GM19193 (cell line): ENCODE measurements around the gene LDHD.

Source experiments
- POLR2A ChIP-seq: IDR thresholded peaks from 4 replicates; pipeline ENCODE4 v1.6.1; 2011; ENCODE audit not compliant: insufficient read depth, insufficient read length; ENCODE audit errors: extremely low read depth

The LDHD gene

DNA sequence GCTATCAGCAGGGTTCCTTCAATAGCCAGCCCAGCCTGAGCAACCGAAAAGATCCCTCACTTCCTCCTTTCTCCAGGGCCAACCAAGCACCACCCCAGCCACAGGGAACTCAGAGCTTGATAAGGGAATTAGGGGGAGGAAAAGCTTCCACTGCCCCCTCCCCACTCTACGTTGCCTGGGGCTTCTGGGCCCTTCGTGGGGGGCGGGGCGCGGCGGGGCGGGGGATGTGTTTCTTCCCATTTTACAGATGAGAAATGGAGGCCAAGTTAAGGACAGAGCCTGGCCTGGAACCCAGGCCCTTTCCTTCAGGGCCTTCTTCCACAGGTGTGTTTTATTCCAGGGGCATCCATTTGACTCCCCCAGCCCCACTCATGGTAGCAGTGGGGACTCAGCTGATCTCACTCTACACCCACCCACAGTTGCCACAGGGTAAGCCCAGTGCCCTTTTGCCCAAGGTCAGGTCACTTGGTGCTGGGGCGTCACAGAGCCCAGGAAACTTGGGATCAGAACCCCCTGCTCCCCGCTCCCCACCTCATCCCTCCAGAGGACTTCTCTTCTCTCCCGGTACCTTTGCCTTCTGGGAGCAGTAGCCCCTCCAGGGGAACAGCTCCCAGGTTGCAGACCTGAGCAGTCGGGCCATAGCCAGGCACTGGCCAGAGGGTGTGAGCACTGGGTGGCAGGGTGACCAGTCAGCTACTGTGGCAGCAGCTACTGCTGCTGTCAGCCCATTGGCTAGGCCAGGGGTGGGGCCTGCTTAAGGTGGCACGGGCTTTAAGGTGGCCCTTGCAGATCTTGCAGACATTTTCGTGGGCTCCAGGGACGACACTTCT is at the start of gene LDHD:
TSS of gene LDHD (minus strand) at position 700 of the 830 bp plus-strand sequence. CDS start at position 640, 60 bp downstream.
- TF ChIP-seq POLR2A: no peak

DNA sequence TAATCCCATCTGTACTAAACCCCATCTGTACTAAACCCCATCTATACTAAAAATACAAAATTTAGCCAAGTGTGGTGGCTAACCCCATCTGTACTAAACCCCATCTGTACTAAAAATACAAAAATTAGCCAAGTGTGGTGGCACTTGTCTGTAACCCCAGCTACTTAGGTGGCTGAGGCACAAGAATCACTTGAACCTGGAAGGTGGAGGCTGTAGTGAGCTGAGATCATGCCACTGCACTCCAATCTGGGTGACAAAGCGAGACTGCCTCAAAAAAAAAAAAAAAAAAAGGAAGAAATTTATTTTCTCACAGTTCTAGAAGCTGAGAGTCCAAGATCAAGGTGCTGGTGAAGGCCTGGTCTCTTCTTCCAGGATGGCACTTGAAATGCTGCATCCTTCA is 43.8 kb upstream of the LDHD start:
- TF ChIP-seq POLR2A: no peak

DNA sequence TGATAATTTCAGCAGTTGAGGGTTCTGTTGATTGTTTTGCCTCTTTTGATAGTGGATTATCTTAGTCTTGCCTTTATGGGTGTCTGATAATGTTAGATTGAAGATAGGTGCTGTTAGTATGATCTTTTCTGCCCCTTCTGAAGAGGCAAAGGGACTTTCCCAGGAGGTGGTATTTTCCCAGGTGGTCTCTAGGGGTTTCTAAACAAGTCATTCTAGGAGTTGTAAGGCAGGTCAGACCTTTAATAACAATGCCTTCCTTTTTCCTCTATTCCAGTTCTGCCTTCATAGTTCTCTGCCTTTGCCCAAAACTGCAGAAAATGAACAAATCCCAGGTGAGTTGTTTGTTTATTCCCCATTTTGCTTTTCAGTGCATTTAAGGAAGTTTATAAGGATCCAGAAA is 36.1 kb upstream of the LDHD start:
- TF ChIP-seq POLR2A: no peak

DNA sequence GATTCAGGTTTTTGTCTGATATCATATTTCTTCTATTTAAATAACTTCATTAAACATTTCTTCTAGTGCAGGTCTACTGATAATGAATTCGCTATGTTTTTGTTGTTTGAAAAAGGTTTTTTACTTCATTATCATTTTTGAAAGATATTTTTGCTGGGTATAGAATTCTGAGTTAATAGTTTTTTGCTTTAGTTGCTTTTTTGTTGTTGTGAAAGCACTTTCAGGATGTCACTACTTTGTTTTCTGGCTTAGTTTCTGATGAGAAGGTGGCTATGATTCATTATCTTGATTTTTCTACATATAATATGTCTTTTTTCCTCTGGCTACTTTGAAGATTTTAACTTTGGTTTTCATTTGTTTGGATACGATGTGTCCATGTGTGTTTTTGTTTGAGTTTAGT is 35.2 kb upstream of the LDHD start:
- TF ChIP-seq POLR2A: no peak

DNA sequence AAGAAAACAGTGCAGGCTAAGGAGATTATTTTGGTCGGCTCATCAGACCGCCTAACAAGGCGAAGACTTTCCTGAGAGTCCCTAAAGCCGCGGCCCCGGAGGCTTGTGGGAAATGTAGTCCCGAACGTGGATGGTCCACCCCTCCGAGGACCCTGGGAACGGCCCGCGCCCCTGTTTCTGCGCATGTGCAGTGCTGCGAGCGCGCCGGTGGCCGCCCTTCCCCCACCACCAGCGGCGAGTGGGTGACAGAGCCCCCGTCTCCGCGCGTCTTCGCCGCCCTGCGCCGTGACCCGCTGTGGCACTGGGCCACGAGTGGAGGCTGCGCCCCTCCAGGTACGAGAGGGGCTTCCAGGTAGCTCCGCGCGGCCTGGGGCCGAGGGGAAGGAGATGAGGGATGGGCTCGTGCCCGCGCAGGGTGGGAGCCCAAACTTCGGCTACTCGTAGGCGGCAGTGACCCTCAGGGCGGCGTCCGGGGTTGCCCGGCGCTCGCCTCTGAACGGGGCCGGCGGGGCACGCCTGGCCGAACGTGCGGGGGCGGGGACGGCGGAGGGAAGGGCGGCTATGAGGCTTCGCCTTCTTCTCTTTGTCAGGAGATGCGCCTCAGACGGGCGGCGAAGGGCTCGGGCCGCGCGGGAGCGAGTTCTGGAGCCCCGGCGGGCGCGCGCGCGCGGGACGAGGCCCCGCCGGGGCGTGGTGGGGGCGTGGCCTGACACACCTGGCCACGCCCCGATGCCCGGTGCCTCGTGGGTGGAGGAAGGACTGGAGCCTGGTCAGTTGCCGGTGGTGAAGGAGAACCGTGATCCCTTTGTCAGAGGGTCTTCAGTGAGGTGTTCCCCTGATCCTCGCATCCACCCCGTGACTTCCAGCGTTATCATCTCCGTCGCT is 32.0 kb upstream of the LDHD start, which contains the start of gene ZFP1:
TSS of gene ZFP1 (plus strand) at position 214 of the 885 bp plus-strand sequence. CDS start 4,428 bp downstream, outside the sequence.
- peak; percentile 72 for TF ChIP-seq POLR2A

DNA sequence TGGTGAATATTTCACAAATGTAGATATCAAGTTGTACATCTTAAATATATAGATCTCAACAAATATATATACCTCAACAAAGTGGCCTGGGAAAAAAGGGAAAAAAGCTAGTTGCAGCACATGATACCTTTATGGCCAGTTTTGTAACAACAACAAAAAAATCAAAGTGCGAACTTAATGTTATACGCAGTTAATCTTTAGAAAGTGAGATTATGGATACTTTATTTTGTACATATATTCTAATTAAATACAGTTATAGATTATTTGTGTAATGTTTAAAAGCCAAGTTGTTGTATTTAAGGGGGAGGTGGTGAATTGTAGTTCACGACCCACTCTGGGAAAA is 31.4 kb upstream of the LDHD start:
- TF ChIP-seq POLR2A: no peak

DNA sequence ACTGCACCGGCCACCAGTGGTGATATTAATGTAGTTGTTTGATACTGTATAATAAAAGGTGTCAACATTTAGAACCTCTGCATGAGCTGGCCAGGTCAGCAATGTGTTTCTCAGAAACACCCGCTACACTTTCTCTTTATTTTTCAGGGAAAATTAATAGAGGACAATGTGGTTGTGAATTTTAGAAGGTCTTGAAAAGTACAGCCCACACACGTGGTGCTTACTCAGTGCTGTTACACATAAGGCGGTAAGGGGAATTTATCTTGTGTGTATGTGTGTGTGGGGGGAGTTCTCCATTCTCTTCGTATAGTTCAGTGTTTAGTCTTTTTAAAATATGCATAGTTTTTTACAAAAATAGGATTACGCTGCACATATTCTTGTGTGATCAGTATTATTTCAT is 27.4 kb upstream of the LDHD start:
- no peak for TF ChIP-seq POLR2A

DNA sequence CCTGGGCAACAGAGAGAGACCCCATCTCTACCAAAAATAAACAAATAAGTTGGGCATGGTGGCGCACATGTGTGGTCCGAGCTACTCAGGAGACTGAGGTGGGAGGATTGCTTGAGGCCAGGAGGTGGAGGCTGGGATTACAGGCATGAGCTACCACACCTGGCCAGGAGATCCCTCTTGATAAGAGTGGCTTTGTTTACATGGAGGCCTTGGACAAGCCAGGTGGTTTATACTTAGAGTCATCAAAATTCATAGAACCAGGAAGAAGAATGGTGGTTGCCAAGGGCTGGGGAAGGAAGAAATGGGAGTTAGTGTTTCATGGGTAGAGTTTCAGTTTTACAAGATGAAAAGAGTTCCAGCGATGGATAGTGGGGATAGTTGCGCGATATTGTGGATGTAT is 22.9 kb upstream of the LDHD start:
- no peak for TF ChIP-seq POLR2A

DNA sequence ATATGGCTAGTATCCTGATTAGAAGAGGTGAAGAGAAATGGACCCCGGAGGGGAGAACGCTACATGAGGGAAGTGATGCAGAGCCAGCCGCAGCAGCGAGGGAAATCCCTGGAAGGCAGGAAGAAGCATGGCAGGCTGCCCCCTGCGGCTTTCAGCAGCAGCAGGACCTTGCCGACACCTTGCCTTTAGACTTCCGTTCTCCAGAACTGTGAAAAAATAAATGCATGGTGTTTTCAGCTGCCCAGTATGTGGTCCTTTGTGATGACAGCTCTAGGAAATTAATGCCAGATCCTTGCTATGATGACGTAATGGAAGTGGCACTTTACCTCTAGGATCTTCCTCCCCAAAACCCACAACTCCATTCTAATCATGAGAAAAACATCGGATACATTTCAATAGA is 22.1 kb upstream of the LDHD start:
- TF ChIP-seq POLR2A: no peak

DNA sequence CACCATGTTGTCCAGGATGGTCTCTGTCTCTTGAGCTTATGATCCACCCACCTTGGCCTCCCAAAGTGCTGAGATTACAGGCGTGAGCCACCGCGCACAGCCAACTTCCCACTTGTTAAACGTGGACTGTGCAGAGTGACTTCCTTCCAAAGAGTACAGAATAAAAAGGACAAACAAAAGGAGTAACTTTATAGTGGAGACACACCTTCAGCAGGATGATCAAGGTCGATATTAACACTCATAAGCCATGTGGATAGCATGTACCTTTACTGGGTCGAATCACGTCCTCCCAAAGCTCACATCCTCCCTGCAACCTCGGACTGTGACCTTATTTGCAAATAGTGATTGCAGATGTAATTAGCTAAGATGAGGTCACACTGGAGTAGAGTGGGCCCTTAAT is 21.7 kb upstream of the LDHD start:
- no peak for TF ChIP-seq POLR2A

DNA sequence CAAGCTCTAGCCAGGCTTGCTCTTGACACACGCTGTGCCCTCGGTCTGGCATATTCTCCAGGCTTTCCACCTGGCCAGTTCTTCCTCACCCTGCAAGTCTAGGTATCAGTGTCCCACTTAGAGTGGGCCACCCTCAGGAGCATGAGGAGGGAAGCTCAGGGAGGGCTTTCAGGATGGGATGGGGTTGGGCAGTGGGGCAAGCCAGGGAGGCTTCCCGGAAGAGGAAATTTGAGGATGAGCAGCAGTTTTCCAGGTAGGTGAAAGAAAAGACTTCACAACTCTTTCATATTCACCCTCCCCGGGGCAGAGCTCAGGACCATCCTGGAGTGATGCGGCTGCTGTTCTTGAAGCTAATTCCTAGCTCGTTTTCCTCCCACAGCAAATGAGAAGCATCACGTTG is 14.5 kb upstream of the LDHD start:
- no peak for TF ChIP-seq POLR2A

DNA sequence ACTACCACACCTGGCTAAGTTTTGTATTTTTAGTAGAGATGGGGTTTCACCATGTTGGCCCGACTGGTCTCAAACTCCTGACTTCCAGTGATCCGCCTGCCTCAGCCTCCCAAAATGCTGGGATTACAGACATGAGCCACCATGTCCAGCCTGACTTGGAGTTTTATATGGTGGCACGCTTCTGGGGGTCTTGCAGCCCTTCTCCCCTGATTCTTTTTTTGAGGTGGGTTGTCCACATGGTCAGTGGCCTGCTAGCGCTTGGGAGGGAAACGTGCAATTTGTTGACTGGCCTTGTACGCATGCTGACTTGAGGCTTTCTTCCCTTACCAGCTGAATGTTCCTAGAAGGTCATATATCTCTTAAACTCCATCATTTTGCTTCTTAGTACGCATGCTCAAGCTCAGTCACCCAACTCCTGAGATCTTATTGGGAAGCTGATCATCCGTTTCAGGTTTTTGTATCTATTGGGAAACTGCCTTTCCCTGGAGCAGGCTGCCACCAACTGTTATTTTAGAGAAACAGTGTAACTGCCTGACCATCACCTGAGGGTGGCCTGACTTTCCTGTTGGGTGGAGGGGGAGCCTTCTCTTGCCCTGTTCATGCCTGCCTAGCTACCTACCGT is 13.7 kb upstream of the LDHD start:
- TF ChIP-seq POLR2A: no peak

DNA sequence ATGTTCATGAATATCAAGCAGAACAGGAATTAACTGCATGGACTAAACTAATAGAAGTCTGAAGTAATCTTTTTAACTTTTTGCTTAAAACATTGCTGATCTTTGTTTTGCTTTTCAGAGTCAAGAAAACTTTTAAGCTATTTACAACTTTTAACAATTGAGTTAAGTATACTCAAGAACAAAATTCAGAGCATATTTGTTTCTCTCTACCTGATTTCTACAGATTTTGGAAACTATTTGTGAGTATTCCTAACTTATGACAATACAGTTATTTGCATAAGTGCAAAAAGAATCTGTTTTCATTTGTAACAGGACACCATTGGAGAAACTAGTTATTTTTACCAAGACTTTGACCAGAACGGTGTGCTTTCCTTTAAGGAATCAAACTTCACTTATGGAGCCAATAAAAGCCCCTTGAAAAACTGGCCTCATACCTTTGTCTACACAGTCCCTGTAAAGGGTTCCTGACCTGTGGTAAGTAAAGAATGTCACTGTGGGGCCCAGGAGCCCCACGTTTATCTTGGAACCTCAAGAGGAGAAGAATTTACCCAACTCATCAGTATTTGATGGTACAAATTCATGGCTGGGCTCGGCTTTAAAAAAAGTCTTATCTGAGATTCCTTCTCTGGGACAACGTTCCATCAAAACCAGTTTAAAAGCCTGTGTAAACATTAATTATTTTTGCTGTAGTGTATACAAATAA is 11.3 kb upstream of the LDHD start:
- TF ChIP-seq POLR2A: no peak

DNA sequence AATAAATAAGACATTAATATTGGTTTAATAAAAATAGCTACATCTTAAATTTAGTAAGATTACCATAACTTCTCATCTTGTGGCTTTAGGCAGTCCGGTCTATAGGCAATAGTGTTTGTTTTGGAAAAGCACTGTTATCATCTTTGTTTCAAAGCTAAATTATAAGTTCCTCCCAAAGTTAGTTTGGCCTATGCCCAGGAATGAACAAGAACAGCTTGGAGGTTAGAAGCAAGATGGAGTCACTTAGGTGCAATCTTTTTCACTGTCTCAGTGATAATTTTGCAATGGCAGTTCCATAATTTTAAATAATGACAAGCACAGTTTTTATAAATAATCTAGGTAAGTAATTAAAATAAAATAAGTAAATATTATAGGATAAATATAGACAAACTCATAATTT is 6.0 kb upstream of the LDHD start:
- TF ChIP-seq POLR2A: no peak

DNA sequence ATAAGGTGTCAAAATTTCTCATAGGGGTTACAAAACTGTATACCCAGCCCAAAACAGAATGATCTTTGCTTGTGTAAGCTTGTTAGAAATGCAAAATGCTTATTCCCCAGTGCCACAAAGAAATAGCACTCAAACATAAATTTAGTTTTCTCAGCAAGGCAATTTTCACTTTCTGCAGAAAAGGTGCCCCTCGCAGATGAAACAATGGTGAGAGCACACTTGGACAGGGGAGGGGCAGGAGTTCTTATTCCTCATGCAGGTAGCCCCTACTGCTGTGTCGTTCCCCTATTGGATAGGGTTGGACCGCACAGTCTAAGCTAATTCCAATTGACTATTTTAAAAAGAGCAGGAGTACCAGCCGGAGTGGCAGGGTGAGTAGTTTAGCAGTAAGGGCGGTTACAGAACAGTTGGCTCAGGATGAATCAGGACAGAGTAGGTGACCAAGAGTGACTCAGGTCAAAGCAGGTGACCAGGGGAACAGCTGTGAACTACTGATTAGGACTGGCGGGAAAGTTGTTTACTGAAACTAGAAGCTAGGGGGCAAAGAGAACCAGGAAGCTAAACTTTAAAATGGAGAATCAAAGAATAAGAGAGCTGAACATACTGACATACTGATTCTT is 5.5 kb upstream of the LDHD start:
- TF ChIP-seq POLR2A: no peak

DNA sequence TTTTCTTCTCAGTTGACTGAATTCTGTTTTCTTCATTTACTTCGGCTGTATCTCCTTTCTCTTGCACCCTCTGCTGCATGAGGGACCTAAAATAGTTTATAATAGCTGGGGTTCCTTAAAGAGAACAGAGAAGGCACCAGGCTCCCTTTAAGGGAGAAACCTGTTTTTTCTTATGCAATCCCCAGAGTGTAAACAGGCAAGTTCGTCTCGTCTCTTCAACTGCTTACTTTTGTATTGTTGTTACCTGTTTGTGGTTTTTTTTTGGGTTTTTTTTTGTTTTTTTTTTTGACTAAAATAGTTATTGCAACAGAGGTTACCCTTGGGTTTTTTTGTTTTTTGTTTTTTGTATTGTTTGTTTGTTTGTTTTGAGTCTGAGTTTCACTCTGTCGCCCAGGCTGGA is 3.7 kb upstream of the LDHD start:
- TF ChIP-seq POLR2A: no peak
